Liver (tissue), 9 donors: ENCODE measurements around the gene HAGH. TPM values are rescaled to one million over a fixed set of nuclear protein-coding genes. Genes with fewer than 3 reads are reported as not detected.

Experiments used
- DNase-seq: peaks from one replicate; pipeline ENCODE4 v3.0.0-alpha.2; 2017; ENCODE audit warnings: low spot score
- H3K27ac ChIP-seq, 2 donors: one replicate each; pipeline ENCODE4 v1.7.0; 2013; ENCODE audit warnings: inconsistent platforms in 2 of 2, low read length in 2 of 2, control low read depth in 1 of 2, low read depth in 1 of 2, mild to moderate bottlenecking in 1 of 2
- H3K27me3 ChIP-seq, 4 donors: one replicate each; pipeline versions ENCODE4 v1.6.1 to v1.7.0; 2013; ENCODE audit warnings: low read length in 3 of 4, inconsistent platforms in 1 of 4, mild to moderate bottlenecking in 1 of 4, moderate library complexity in 1 of 4; ENCODE audit not compliant: control insufficient read depth in 4 of 4, insufficient read depth in 4 of 4
- H3K36me3 ChIP-seq, 4 donors: one replicate each; pipeline versions ENCODE4 v1.6.1 to v1.7.0; 2013; ENCODE audit warnings: low read length in 3 of 4, mild to moderate bottlenecking in 3 of 4, low read depth in 1 of 4, moderate library complexity in 1 of 4; ENCODE audit not compliant: control insufficient read depth in 4 of 4, insufficient read depth in 3 of 4
- H3K4me1 ChIP-seq, 4 donors: one replicate each; pipeline versions ENCODE4 v1.6.1 to v1.7.0; 2013; ENCODE audit warnings: low read length in 3 of 4, mild to moderate bottlenecking in 3 of 4, moderate library complexity in 1 of 4; ENCODE audit not compliant: control insufficient read depth in 4 of 4, insufficient read depth in 4 of 4
- H3K4me3 ChIP-seq, 3 donors: one replicate each; pipeline versions ENCODE4 v1.6.1 to v1.7.0; 2013; ENCODE audit warnings: low read length in 3 of 3, control low read depth in 1 of 3, low read depth in 1 of 3, mild to moderate bottlenecking in 1 of 3
- H3K9ac ChIP-seq, 2 donors: one replicate each; pipeline ENCODE4 v1.7.0; 2013; ENCODE audit warnings: low read length in 2 of 2, mild to moderate bottlenecking in 2 of 2, moderate library complexity in 2 of 2, control low read depth in 1 of 2, low read depth in 1 of 2
- H3K9me3 ChIP-seq, 4 donors: one replicate each; pipeline versions ENCODE4 v1.6.1 to v1.7.0; 2013; ENCODE audit warnings: low read length in 3 of 4; ENCODE audit not compliant: control insufficient read depth in 4 of 4
- ATF3 ChIP-seq: IDR thresholded peaks from 2 replicates; pipeline ENCODE4 v1.6.1; 2016; ENCODE audit warnings: antibody characterized with exemption
- CTCF ChIP-seq: fragments of 150-350 bp; IDR thresholded peaks from 2 replicates; pipeline ENCODE4 v1.5.1; 2017; ENCODE audit warnings: improper control_type of control experiment, low read depth, low read length; ENCODE audit not compliant: missing input control
- EGR1 ChIP-seq, 2 donors: IDR thresholded peaks; 2 replicates each; pipeline ENCODE4 v1.6.1; 2016 to 2018; ENCODE audit warnings: antibody characterized with exemption in 2 of 2, low read depth in 2 of 2
- FOXA1 ChIP-seq: IDR thresholded peaks from 2 replicates; pipeline ENCODE4 v1.6.1; 2016; ENCODE audit warnings: antibody characterized with exemption
- HNF4G ChIP-seq: IDR thresholded peaks from 2 replicates; pipeline ENCODE4 v1.6.1; 2016; ENCODE audit warnings: antibody characterized with exemption
- JUND ChIP-seq, 2 donors: IDR thresholded peaks; 2 replicates each; pipeline ENCODE4 v1.6.1; 2016; ENCODE audit warnings: antibody characterized with exemption in 2 of 2
- MAX ChIP-seq: IDR thresholded peaks from 2 replicates; pipeline ENCODE4 v1.6.1; 2016; ENCODE audit warnings: antibody characterized with exemption
- RAD21 ChIP-seq, 2 donors: IDR thresholded peaks; 2 replicates each; pipeline ENCODE4 v1.6.1; 2016; ENCODE audit warnings: antibody characterized with exemption in 2 of 2, mild to moderate bottlenecking in 2 of 2
- REST ChIP-seq: IDR thresholded peaks from 2 replicates; pipeline ENCODE4 v1.6.1; 2016; ENCODE audit warnings: antibody characterized with exemption, mild to moderate bottlenecking
- RXRA ChIP-seq, 2 donors: IDR thresholded peaks; 2 replicates each; pipeline ENCODE4 v1.6.1; 2017 to 2018; ENCODE audit warnings: antibody characterized with exemption in 2 of 2, mild to moderate bottlenecking in 1 of 2
- SP1 ChIP-seq: IDR thresholded peaks from 2 replicates; pipeline ENCODE4 v1.6.1; 2018; ENCODE audit warnings: antibody characterized with exemption, mild to moderate bottlenecking
- YY1 ChIP-seq: IDR thresholded peaks from 2 replicates; pipeline ENCODE4 v1.6.1; 2016; ENCODE audit warnings: antibody characterized with exemption, mild to moderate bottlenecking
- ZBTB33 ChIP-seq: IDR thresholded peaks from 2 replicates; pipeline ENCODE4 v1.6.1; 2016; ENCODE audit warnings: antibody characterized with exemption
- WGBS: extraction: QIAGEN DNeasy Blood & Tissue Kit; methylation state at CpG from one replicate; pipeline ENCODE4 v1.1.7; 2013; 5-methylcytosine and 5-hydroxymethylcytosine counted together
- polyA plus RNA-seq, 2 donors: library from polyadenylated mRNA; stranded (reverse) in 1 of 2; unstranded in 1 of 2; fragments of 200-250 nt in 1 of 2; fragments of >200 nt in 1 of 2; fragmentation: Nextera tagmentation in 1 of 2; extraction: Ambion mirVana in 1 of 2; gene quantifications; one replicate each; pipeline versions ENCODE4 v1.2.1 to v1.2.3, GENCODE V29; 2013 to 2015
- total RNA-seq, 2 donors: library from RNA; depleted of rRNA; stranded (reverse); fragments of >200 nt; gene quantifications; one replicate each; pipeline ENCODE4 v1.2.3, GENCODE V29; 2014
- donor health status: healthy.
- donor health status: healthy.
- donor health status: healthy.
- donor health status: healthy.
- donor health status: healthy.

The HAGH gene
- total and polyA plus RNA-seq, 4 donors, result 169 to 252 (median 204) TPM

GRCh38 chr16:1760911-1761310 lies 65.7 kb downstream of the HAGH start:
- H3K36me3 ChIP-seq, result peaks cover 7 to 49% (median 17%) of the 10 kb centered on the region in 4 donors

More at GRCh38 chr16:1760911-1761310, 65.7 kb downstream of the HAGH start:
- DNase-seq, result no peak
- Histone ChIP-seq H3K4me1 (no peaks in the 10 kb centered on the region), H3K9me3 (no peaks in the 10 kb centered on the region), H3K4me3 (no peak overlapping the region), H3K9ac (no peak overlapping the region), H3K27me3 (no peaks in the 10 kb centered on the region), H3K27ac (no peak overlapping the region)
- TF ChIP-seq HNF4G (no peak), REST (no peak), FOXA1 (no peak), RAD21 (IDR thresholded peaks at IDR 0.05) (no peak), RXRA (IDR thresholded peaks at IDR 0.05) (no peak), SP1 (no peak), ATF3 (no peak), CTCF (no peak), JUND (IDR thresholded peaks at IDR 0.05) (no peak), MAX (no peak), ZBTB33 (no peak), EGR1 (IDR thresholded peaks at IDR 0.05; ENCODE audit: low read depth in 2 of 2) (no peak), YY1 (no peak)
- WGBS, result 96% methylated on average over 15 of the region's 15 CpGs
